GM23338 (cell line): Measurements from ENCODE around the gene PNMA5. TPM values are rescaled to one million over a fixed set of nuclear protein-coding genes. Genes with fewer than 3 reads are reported as not detected.

Experiments used
- ATAC-seq: fragments of 200-7000 bp; cut with Tn5 transposase; 3 replicates; pipeline ENCODE4 v1.9.1; 2020
- DNase-seq: peaks from one replicate; pipeline ENCODE4 v3.0.0-alpha.2; 2015; ENCODE audit warnings: low spot score
- H2AFZ ChIP-seq: fragments of 200-600 bp; sonication (generic); 2 replicates; pipeline ENCODE4 v1.8.0; 2016; ENCODE audit warnings: antibody characterized with exemption, mild to moderate bottlenecking, moderate library complexity
- H3F3A ChIP-seq: fragments of 200-600 bp; sonication (generic); replicated peaks from 2 replicates; pipeline ENCODE4 v1.8.0; 2017; ENCODE audit warnings: antibody characterized with exemption, mixed run types, low read depth
- H3K27ac ChIP-seq: fragments of 200-600 bp; sonication (generic); 2 replicates; pipeline ENCODE4 v1.6.1; 2016; ENCODE audit warnings: low read depth
- H3K27me3 ChIP-seq: fragments of 200-600 bp; sonication (generic); 2 replicates; pipeline ENCODE4 v1.8.0; 2016; ENCODE audit warnings: mild to moderate bottlenecking, mixed run types, moderate library complexity; ENCODE audit not compliant: insufficient read depth
- H3K36me3 ChIP-seq: fragments of 200-600 bp; sonication (generic); 2 replicates; pipeline ENCODE4 v1.8.0; 2016; ENCODE audit warnings: mild to moderate bottlenecking; ENCODE audit not compliant: insufficient read depth
- H3K4me1 ChIP-seq: fragments of 200-600 bp; sonication (generic); 2 replicates; pipeline ENCODE4 v1.8.0; 2016; ENCODE audit warnings: mild to moderate bottlenecking, moderate library complexity; ENCODE audit not compliant: insufficient read depth
- H3K4me2 ChIP-seq: fragments of 200-600 bp; sonication (generic); 2 replicates; pipeline ENCODE4 v1.7.1; 2017; ENCODE audit warnings: mixed run types
- H3K4me3 ChIP-seq: fragments of 200-600 bp; sonication (generic); 2 replicates; pipeline ENCODE4 v1.6.1; 2016; ENCODE audit warnings: mixed run types
- H3K79me2 ChIP-seq: fragments of 200-600 bp; sonication (generic); replicated peaks from 2 replicates; pipeline ENCODE4 v1.8.0; 2017; ENCODE audit warnings: mild to moderate bottlenecking; ENCODE audit not compliant: insufficient read depth
- H3K9me2 ChIP-seq: fragments of 200-600 bp; sonication (generic); 2 replicates; pipeline ENCODE4 v1.8.0; 2017; ENCODE audit not compliant: insufficient read depth
- H4K20me1 ChIP-seq: fragments of 200-600 bp; sonication (generic); replicated peaks from 2 replicates; pipeline ENCODE4 v1.8.0; 2017; ENCODE audit warnings: mild to moderate bottlenecking; ENCODE audit not compliant: insufficient read depth
- H3K27ac Mint-ChIP-seq: 2 replicates; pipeline ENCODE4 v1.8.0; 2020; ENCODE audit warnings: inconsistent platforms, mild to moderate bottlenecking, moderate library complexity, mixed read lengths
- H3K27me3 Mint-ChIP-seq: 3 replicates; pipeline ENCODE4 v1.8.0; 2022; ENCODE audit warnings: low read depth, mild to moderate bottlenecking, moderate library complexity, mixed read lengths, inconsistent platforms; ENCODE audit not compliant: insufficient read depth, poor library complexity
- H3K36me3 Mint-ChIP-seq: 3 replicates; pipeline ENCODE4 v1.8.0; 2021; ENCODE audit warnings: low read depth, mild to moderate bottlenecking, inconsistent platforms, moderate library complexity, mixed read lengths
- H3K4me1 Mint-ChIP-seq: 3 replicates; pipeline ENCODE4 v1.8.0; 2020; ENCODE audit warnings: mild to moderate bottlenecking, inconsistent platforms, mixed read lengths
- H3K4me3 Mint-ChIP-seq: 3 replicates; pipeline ENCODE4 v1.8.0; 2021; ENCODE audit warnings: moderate library complexity, mild to moderate bottlenecking, inconsistent platforms, mixed read lengths
- H3K9me3 Mint-ChIP-seq: 3 replicates; pipeline ENCODE4 v1.8.0; 2020; ENCODE audit warnings: moderate library complexity, mild to moderate bottlenecking, inconsistent platforms, mixed read lengths
- CREB1 ChIP-seq: fragments of 250-450 bp; sonication (Bioruptor Pico); IDR thresholded peaks from 2 replicates; pipeline ENCODE4 v1.5.0; 2020; ENCODE audit warnings: low read depth, mild to moderate bottlenecking, moderate library complexity
- EZH2 ChIP-seq: fragments of 200-600 bp; sonication (generic); IDR thresholded peaks from one replicate; pipeline ENCODE4 v1.8.0; 2017; ENCODE audit warnings: antibody characterized with exemption, mild to moderate bottlenecking, low read depth; ENCODE audit not compliant: unreplicated experiment
- EZH2phosphoT487 ChIP-seq: fragments of 200-600 bp; sonication (generic); IDR thresholded peaks from one replicate; pipeline ENCODE4 v1.8.1; 2018; ENCODE audit warnings: antibody characterized with exemption; ENCODE audit not compliant: unreplicated experiment
- JUNB ChIP-seq: IDR thresholded peaks from one replicate; pipeline ENCODE4 v1.6.1; 2016; ENCODE audit warnings: antibody characterized with exemption; ENCODE audit not compliant: unreplicated experiment
- NANOG ChIP-seq: IDR thresholded peaks from 2 replicates; pipeline ENCODE4 v1.6.1; 2016; ENCODE audit warnings: antibody characterized with exemption, borderline replicate concordance
- POLR2AphosphoS5 ChIP-seq: IDR thresholded peaks from 2 replicates; pipeline ENCODE4 v1.6.1; 2016; ENCODE audit warnings: antibody characterized with exemption, low read depth
- REST ChIP-seq: IDR thresholded peaks from one replicate; pipeline ENCODE4 v1.6.1; 2018; ENCODE audit warnings: antibody characterized with exemption; ENCODE audit not compliant: unreplicated experiment
- STAT1 ChIP-seq: IDR thresholded peaks from one replicate; pipeline ENCODE4 v1.6.1; 2016; ENCODE audit warnings: antibody characterized with exemption; ENCODE audit not compliant: unreplicated experiment
- ZNF114 ChIP-seq: fragments of 250-450 bp; sonication (Bioruptor Pico); IDR thresholded peaks from 2 replicates; pipeline ENCODE4 v1.5.0; 2020; ENCODE audit warnings: mild to moderate bottlenecking, moderate library complexity
- ZNF331 ChIP-seq: fragments of 250-450 bp; sonication (Bioruptor Pico); IDR thresholded peaks from 2 replicates; pipeline ENCODE4 v1.5.0; 2020; ENCODE audit warnings: low read depth, mild to moderate bottlenecking, moderate library complexity
- polyA plus RNA-seq: library from polyadenylated mRNA; unstranded; fragments of >200 nt; fragmentation: Nextera tagmentation; extraction: Ambion mirVana; gene quantifications from 2 replicates; pipeline ENCODE4 v1.2.1, GENCODE V29; 2016
- total RNA-seq: library from RNA; depleted of rRNA; stranded (reverse); fragments of >200 nt; shearing (Covaris generic); gene quantifications from 2 replicates; pipeline ENCODE4 v1.2.3, GENCODE V29; 2014
- TF ChIP-seq, protein P1 (sequence below), 2 experiments: fragments of 200-600 bp in 1 of 2; sonication (generic) in 1 of 2; conservative IDR thresholded peaks; 2 replicates each; pipeline versions ENCODE4 v1.5.1 to v1.6.1; 2016 to 2017; ENCODE audit warnings: antibody characterized with exemption in 2 of 2, low read depth in 2 of 2, mild to moderate bottlenecking in 2 of 2, moderate library complexity in 1 of 2
- TF ChIP-seq, protein P2 (sequence below): IDR thresholded peaks from 2 replicates; pipeline ENCODE4 v1.6.1; 2016; ENCODE audit warnings: antibody characterized with exemption
- TF ChIP-seq, protein P3 (sequence below): fragments of 250-450 bp; sonication (Bioruptor Pico); IDR thresholded peaks from 2 replicates; pipeline ENCODE4 v1.5.0; 2020; ENCODE audit warnings: mild to moderate bottlenecking, moderate library complexity

Gene PNMA5
- total and polyA plus RNA-seq, 2 experiments from 2014 or later = 0.24 to 0.49 TPM

- no peaks in the 10 kb centered on the region for H3F3A ChIP-seq
- H3K4me2 ChIP-seq = no peak overlapping the region
- H2AFZ ChIP-seq = no peak overlapping the region
- no peaks in the 10 kb centered on the region for H3K9me2 ChIP-seq
- H3K27ac ChIP-seq = no peak overlapping the region
- no peaks in the 10 kb centered on the region for H3K79me2 ChIP-seq
- TF ChIP-seq, protein P1, sequence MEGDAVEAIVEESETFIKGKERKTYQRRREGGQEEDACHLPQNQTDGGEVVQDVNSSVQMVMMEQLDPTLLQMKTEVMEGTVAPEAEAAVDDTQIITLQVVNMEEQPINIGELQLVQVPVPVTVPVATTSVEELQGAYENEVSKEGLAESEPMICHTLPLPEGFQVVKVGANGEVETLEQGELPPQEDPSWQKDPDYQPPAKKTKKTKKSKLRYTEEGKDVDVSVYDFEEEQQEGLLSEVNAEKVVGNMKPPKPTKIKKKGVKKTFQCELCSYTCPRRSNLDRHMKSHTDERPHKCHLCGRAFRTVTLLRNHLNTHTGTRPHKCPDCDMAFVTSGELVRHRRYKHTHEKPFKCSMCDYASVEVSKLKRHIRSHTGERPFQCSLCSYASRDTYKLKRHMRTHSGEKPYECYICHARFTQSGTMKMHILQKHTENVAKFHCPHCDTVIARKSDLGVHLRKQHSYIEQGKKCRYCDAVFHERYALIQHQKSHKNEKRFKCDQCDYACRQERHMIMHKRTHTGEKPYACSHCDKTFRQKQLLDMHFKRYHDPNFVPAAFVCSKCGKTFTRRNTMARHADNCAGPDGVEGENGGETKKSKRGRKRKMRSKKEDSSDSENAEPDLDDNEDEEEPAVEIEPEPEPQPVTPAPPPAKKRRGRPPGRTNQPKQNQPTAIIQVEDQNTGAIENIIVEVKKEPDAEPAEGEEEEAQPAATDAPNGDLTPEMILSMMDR (conservative IDR thresholded peaks at IDR 0.05; ENCODE audit: low read depth in 2 of 2) = no peak
- TF ChIP-seq EZH2 = no peak
- no peak for TF ChIP-seq STAT1
- TF ChIP-seq JUNB = no peak
- no peak for TF ChIP-seq ZNF114 (CRISPR knock-in tag)
- TF ChIP-seq, protein P2, sequence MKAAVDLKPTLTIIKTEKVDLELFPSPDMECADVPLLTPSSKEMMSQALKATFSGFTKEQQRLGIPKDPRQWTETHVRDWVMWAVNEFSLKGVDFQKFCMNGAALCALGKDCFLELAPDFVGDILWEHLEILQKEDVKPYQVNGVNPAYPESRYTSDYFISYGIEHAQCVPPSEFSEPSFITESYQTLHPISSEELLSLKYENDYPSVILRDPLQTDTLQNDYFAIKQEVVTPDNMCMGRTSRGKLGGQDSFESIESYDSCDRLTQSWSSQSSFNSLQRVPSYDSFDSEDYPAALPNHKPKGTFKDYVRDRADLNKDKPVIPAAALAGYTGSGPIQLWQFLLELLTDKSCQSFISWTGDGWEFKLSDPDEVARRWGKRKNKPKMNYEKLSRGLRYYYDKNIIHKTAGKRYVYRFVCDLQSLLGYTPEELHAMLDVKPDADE = no peak
- TF ChIP-seq ZNF331 (CRISPR knock-in tag) = no peak
- no peak for TF ChIP-seq EZH2phosphoT487
- TF ChIP-seq, protein P3, sequence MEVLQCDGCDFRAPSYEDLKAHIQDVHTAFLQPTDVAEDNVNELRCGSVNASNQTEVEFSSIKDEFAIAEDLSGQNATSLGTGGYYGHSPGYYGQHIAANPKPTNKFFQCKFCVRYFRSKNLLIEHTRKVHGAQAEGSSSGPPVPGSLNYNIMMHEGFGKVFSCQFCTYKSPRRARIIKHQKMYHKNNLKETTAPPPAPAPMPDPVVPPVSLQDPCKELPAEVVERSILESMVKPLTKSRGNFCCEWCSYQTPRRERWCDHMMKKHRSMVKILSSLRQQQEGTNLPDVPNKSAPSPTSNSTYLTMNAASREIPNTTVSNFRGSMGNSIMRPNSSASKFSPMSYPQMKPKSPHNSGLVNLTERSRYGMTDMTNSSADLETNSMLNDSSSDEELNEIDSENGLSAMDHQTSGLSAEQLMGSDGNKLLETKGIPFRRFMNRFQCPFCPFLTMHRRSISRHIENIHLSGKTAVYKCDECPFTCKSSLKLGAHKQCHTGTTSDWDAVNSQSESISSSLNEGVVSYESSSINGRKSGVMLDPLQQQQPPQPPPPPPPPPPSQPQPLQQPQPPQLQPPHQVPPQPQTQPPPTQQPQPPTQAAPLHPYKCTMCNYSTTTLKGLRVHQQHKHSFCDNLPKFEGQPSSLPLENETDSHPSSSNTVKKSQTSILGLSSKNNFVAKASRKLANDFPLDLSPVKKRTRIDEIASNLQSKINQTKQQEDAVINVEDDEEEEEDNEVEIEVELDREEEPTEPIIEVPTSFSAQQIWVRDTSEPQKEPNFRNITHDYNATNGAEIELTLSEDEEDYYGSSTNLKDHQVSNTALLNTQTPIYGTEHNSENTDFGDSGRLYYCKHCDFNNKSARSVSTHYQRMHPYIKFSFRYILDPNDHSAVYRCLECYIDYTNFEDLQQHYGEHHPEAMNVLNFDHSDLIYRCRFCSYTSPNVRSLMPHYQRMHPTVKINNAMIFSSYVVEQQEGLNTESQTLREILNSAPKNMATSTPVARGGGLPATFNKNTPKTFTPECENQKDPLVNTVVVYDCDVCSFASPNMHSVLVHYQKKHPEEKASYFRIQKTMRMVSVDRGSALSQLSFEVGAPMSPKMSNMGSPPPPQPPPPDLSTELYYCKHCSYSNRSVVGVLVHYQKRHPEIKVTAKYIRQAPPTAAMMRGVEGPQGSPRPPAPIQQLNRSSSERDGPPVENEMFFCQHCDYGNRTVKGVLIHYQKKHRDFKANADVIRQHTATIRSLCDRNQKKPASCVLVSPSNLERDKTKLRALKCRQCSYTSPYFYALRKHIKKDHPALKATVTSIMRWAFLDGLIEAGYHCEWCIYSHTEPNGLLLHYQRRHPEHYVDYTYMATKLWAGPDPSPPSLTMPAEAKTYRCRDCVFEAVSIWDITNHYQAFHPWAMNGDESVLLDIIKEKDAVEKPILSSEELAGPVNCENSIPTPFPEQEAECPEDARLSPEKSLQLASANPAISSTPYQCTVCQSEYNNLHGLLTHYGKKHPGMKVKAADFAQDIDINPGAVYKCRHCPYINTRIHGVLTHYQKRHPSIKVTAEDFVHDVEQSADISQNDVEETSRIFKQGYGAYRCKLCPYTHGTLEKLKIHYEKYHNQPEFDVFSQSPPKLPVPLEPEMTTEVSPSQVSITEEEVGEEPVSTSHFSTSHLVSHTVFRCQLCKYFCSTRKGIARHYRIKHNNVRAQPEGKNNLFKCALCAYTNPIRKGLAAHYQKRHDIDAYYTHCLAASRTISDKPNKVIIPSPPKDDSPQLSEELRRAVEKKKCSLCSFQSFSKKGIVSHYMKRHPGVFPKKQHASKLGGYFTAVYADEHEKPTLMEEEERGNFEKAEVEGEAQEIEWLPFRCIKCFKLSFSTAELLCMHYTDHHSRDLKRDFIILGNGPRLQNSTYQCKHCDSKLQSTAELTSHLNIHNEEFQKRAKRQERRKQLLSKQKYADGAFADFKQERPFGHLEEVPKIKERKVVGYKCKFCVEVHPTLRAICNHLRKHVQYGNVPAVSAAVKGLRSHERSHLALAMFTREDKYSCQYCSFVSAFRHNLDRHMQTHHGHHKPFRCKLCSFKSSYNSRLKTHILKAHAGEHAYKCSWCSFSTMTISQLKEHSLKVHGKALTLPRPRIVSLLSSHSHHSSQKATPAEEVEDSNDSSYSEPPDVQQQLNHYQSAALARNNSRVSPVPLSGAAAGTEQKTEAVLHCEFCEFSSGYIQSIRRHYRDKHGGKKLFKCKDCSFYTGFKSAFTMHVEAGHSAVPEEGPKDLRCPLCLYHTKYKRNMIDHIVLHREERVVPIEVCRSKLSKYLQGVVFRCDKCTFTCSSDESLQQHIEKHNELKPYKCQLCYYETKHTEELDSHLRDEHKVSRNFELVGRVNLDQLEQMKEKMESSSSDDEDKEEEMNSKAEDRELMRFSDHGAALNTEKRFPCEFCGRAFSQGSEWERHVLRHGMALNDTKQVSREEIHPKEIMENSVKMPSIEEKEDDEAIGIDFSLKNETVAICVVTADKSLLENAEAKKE (CRISPR knock-in tag) = no peak
- TF ChIP-seq REST = no peak
- TF ChIP-seq POLR2AphosphoS5 = no peak
- no peak for TF ChIP-seq NANOG
- TF ChIP-seq CREB1 (CRISPR knock-in tag) = no peak
- no peak for ATAC-seq
- H3K4me1 ChIP-seq = no peaks in the 10 kb centered on the region
- no peaks in the 10 kb centered on the region for H3K4me1 Mint-ChIP-seq
- no peak overlapping the region for H3K4me3 Mint-ChIP-seq
- DNase-seq = no peak
- H3K36me3 ChIP-seq = no peaks in the 10 kb centered on the region
- H3K27me3 ChIP-seq = no peaks in the 10 kb centered on the region
- no peaks in the 10 kb centered on the region for H3K9me3 Mint-ChIP-seq
- H4K20me1 ChIP-seq = no peaks in the 10 kb centered on the region
- H3K4me3 ChIP-seq = no peak overlapping the region
- H3K27me3 Mint-ChIP-seq = peaks cover 3% of the 10 kb centered on the region
- H3K36me3 Mint-ChIP-seq = 0 out of 3 replicates have a peak, but pooled peaks cover 3% of the 10 kb centered on the region
- no peak overlapping the region for H3K27ac Mint-ChIP-seq
Observed at GRCh38 chrX:152950786-152951185, 43.1 kb downstream of the PNMA5 start.
